GM10266 (cell line): Measurements from ENCODE around the gene ARNT2.

Experiments used
- DNase-seq: peaks from one replicate; pipeline ENCODE4 v3.0.0; 2012; ENCODE audit errors: extremely low spot score
- CTCF ChIP-seq: IDR thresholded peaks from 2 replicates; pipeline ENCODE4 v1.5.1; 2012; ENCODE audit warnings: mild to moderate bottlenecking, low read depth; ENCODE audit not compliant: control insufficient read depth, insufficient read depth; ENCODE audit errors: missing control alignments

The ARNT2 gene

GRCh38 chr15:80564056-80564455 lies 159.9 kb downstream of the ARNT2 start:
- DNase-seq: no peak
- TF ChIP-seq CTCF: no peak

- TF ChIP-seq CTCF: no peak
- no peak for DNase-seq
These were observed 161.2 kb downstream of the ARNT2 start for GRCh38 chr15:80565398-80565797.

GRCh38 chr15:80565988-80566387 lies 161.8 kb downstream of the ARNT2 start:
- no peak for TF ChIP-seq CTCF
- DNase-seq: no peak

- peak; percentile 58 for DNase-seq
These were observed 163.6 kb downstream of the ARNT2 start for GRCh38 chr15:80567721-80568157.

GRCh38 chr15:80568298-80568697 lies 164.1 kb downstream of the ARNT2 start:
- no peak for DNase-seq
- no peak for TF ChIP-seq CTCF

More at GRCh38 chr15:80567721-80568157, 163.6 kb downstream of the ARNT2 start:
- peak; percentile 54 for TF ChIP-seq CTCF

GRCh38 chr15:80568876-80569605 lies 164.9 kb downstream of the ARNT2 start:
- no peak for DNase-seq
- no peak for TF ChIP-seq CTCF

- DNase-seq: no peak
- no peak for TF ChIP-seq CTCF
These were observed 165.5 kb downstream of the ARNT2 start for GRCh38 chr15:80569656-80570055.
